OCI-LY7 (cell line): Measurements from ENCODE around the gene LHX3.

Experiments
- CTCF ChIP-seq: fragments of 200-600 bp; sonication (generic); conservative IDR thresholded peaks from 2 replicates; pipeline ENCODE4 v1.5.1; 2014; ENCODE audit warnings: mild to moderate bottlenecking, antibody characterized with exemption, low read length, moderate library complexity, mixed read lengths
- EZH2phosphoT487 ChIP-seq: fragments of 200-600 bp; sonication (generic); IDR thresholded peaks from 2 replicates; pipeline ENCODE4 v1.6.1; 2018; ENCODE audit warnings: low read depth, borderline replicate concordance, mild to moderate bottlenecking, mixed run types, antibody characterized with exemption, low read length, moderate library complexity, mixed read lengths

DNA sequence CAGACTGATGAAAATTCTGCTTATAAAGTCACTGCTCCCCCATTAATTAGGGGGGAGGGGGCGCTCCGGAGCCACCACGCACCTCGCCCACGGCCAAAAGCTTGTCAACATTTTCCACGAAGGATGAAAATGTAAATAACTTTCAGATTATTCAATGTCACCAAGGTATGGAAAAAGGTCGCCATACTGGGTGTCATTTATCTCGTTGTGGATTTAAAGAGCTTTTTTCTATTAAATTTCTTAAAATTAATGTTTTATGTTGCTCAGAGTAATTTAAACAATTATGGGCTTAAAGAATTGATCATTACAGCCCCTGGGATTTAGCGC, 13.0 kb downstream of the LHX3 start:
- TF ChIP-seq CTCF = 0 out of 2 replicates have a peak, but pooled peaks have one; percentile 14
- TF ChIP-seq EZH2phosphoT487 = no peak
